Measurements from ENCODE around the gene TRAIP.
A peak's percentile ranks its signal among the peaks of the same experiment; 100 is the strongest.

The TRAIP gene

DNA sequence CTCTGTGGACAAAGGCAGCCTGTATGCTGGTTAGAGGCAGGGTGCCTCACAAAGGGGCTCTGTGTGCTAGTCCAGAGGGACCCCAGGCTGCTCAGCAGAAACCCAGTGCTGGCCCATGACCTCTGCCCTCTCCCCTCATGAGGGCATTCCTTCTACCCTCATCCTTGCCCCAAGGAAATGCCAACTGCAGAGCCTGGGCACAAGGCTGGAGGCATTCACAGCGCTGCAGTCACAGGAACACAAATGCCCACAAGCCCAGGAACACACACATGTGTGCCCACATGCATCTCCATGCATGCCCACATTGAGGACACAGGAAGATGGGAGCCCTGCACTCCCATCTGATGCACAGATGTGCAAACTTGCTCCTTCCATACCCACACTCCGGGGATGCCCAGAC, 49.5 kb downstream of the TRAIP start:
- peaks cover 65% of the 10 kb centered on the region for H3K4me1 ChIP-seq (ENCODE audit: control insufficient read depth, low read length)
- H3K27ac ChIP-seq (ENCODE audit: low read depth, low read length) = peak overlapping the region; percentile 98
- no peaks in the 10 kb centered on the region for H3K9me2 ChIP-seq (replicated peaks; ENCODE audit: control insufficient read depth, low read length)
- peak overlapping the region; percentile 99 for H3K4me2 ChIP-seq (ENCODE audit: low read length)
- H3K4me3 ChIP-seq (ENCODE audit: low read length) = peak overlapping the region; percentile 90
- peaks cover 22% of the 10 kb centered on the region for H3K36me3 ChIP-seq (ENCODE audit: control insufficient read depth, low read length)
- TF ChIP-seq EZH2phosphoT487 (IDR thresholded peaks at IDR 0.05; ENCODE audit: borderline replicate concordance, low read length) = no peak
- TF ChIP-seq, protein P1, sequence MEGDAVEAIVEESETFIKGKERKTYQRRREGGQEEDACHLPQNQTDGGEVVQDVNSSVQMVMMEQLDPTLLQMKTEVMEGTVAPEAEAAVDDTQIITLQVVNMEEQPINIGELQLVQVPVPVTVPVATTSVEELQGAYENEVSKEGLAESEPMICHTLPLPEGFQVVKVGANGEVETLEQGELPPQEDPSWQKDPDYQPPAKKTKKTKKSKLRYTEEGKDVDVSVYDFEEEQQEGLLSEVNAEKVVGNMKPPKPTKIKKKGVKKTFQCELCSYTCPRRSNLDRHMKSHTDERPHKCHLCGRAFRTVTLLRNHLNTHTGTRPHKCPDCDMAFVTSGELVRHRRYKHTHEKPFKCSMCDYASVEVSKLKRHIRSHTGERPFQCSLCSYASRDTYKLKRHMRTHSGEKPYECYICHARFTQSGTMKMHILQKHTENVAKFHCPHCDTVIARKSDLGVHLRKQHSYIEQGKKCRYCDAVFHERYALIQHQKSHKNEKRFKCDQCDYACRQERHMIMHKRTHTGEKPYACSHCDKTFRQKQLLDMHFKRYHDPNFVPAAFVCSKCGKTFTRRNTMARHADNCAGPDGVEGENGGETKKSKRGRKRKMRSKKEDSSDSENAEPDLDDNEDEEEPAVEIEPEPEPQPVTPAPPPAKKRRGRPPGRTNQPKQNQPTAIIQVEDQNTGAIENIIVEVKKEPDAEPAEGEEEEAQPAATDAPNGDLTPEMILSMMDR (IDR thresholded peaks at IDR 0.05; ENCODE audit: low read depth, low read length, poor library complexity, severe bottlenecking) = no peak
- no peaks in the 10 kb centered on the region for H3K9me3 ChIP-seq (ENCODE audit: control insufficient read depth, insufficient read depth, low read length)
- H3K79me2 ChIP-seq (ENCODE audit: control insufficient read depth, low read length) = peaks cover 19% of the 10 kb centered on the region
- no peaks in the 10 kb centered on the region for H3K27me3 ChIP-seq (ENCODE audit: control insufficient read depth, low read length)
- peaks cover 22% of the 10 kb centered on the region for H3F3A ChIP-seq (ENCODE audit: control insufficient read depth, insufficient read depth)
- H4K20me1 ChIP-seq (ENCODE audit: control insufficient read depth, insufficient read depth, low read depth, low read length) = no peaks in the 10 kb centered on the region

DNA sequence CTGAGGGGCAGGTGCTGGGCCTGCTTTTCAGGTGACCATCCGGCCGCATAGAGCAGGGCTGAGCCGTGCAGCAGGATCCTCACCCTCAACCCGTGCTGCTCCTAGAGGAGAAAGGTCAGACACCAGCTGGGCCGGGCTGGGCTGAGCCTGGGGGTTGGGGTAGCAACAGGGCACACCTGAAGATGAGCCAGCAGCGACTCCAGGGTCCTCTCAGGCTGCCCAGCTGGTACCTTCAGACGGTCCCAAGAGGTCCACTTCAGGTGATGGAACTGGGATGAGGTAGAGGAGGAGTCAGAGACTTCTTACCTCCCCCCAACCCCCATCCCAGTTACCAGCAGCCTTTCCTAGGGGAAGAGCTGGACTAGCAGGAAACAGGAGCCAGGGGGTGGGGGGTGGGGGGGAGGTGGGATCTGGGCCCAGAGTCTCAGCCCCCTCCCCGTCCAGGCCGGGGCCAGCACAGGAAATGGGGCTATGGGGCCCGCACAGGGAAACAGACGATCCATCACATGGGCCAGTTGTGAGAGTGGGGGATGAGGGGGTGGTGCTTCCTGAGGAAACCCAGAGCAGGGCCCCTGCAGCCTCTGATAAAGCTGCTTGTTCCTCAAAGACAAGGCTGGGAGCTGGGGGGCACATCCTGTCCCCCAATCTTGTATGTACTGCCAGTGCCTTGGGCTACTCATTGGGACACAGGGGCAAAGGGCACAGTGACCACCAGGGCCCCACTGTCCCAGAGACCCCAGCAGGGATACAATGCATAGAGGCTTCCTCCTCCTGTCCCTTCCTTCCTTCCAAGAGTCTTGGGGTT, 50.3 kb downstream of the TRAIP start:
- TF ChIP-seq, protein P1 (IDR thresholded peaks at IDR 0.05; ENCODE audit: low read depth, low read length, poor library complexity, severe bottlenecking) = no peak
- no peak for TF ChIP-seq EZH2phosphoT487 (IDR thresholded peaks at IDR 0.05; ENCODE audit: borderline replicate concordance, low read length)
- peaks cover 72% of the 10 kb centered on the region for H3K4me1 ChIP-seq (ENCODE audit: control insufficient read depth, low read length)
- H3K36me3 ChIP-seq (ENCODE audit: control insufficient read depth, low read length) = peaks cover 22% of the 10 kb centered on the region
- H3K27me3 ChIP-seq (ENCODE audit: control insufficient read depth, low read length) = no peaks in the 10 kb centered on the region
- no peaks in the 10 kb centered on the region for H3K9me2 ChIP-seq (replicated peaks; ENCODE audit: control insufficient read depth, low read length)
- H3K4me2 ChIP-seq (ENCODE audit: low read length) = peak overlapping the region; percentile 99
- no peaks in the 10 kb centered on the region for H4K20me1 ChIP-seq (ENCODE audit: control insufficient read depth, insufficient read depth, low read depth, low read length)
- H3K27ac ChIP-seq (ENCODE audit: low read depth, low read length) = peak overlapping the region; percentile 98
- H3K79me2 ChIP-seq (ENCODE audit: control insufficient read depth, low read length) = peaks cover 19% of the 10 kb centered on the region
- peaks cover 22% of the 10 kb centered on the region for H3F3A ChIP-seq (ENCODE audit: control insufficient read depth, insufficient read depth)
- peak overlapping the region; percentile 90 for H3K4me3 ChIP-seq (ENCODE audit: low read length)
- no peaks in the 10 kb centered on the region for H3K9me3 ChIP-seq (ENCODE audit: control insufficient read depth, insufficient read depth, low read length)

DNA sequence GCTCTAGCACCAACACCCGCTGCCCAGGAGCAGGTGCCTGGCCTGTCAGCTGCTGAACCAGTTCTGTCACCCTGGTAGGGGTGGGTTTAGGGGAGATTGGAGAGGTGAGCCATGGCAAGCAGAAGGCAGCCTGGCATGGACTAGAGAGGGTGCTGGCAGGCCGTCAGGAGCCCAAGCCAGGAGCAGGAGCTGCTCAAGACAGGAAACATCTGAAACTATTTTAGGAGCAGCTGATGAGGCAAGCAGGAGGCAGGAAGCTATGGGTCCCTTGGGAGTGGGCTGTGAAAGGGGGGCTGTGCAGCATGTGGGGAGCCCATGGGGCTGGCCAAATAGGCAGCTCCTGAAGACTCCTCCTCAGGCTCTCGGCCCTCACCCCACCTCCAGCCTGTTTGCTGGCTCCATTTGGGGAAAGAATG, 51.0 kb downstream of the TRAIP start:
- H3K9me3 ChIP-seq (ENCODE audit: control insufficient read depth, insufficient read depth, low read length) = no peaks in the 10 kb centered on the region
- TF ChIP-seq, protein P1 (IDR thresholded peaks at IDR 0.05; ENCODE audit: low read depth, low read length, poor library complexity, severe bottlenecking) = no peak
- TF ChIP-seq EZH2phosphoT487 (IDR thresholded peaks at IDR 0.05; ENCODE audit: borderline replicate concordance, low read length) = no peak
- H3K4me3 ChIP-seq (ENCODE audit: low read length) = peak overlapping the region; percentile 90
- no peaks in the 10 kb centered on the region for H4K20me1 ChIP-seq (ENCODE audit: control insufficient read depth, insufficient read depth, low read depth, low read length)
- peak overlapping the region; percentile 99 for H3K4me2 ChIP-seq (ENCODE audit: low read length)
- peaks cover 22% of the 10 kb centered on the region for H3F3A ChIP-seq (ENCODE audit: control insufficient read depth, insufficient read depth)
- peaks cover 72% of the 10 kb centered on the region for H3K4me1 ChIP-seq (ENCODE audit: control insufficient read depth, low read length)
- H3K27me3 ChIP-seq (ENCODE audit: control insufficient read depth, low read length) = no peaks in the 10 kb centered on the region
- H3K9me2 ChIP-seq (replicated peaks; ENCODE audit: control insufficient read depth, low read length) = no peaks in the 10 kb centered on the region
- peak overlapping the region; percentile 98 for H3K27ac ChIP-seq (ENCODE audit: low read depth, low read length)
- H3K36me3 ChIP-seq (ENCODE audit: control insufficient read depth, low read length) = peaks cover 22% of the 10 kb centered on the region
- peaks cover 19% of the 10 kb centered on the region for H3K79me2 ChIP-seq (ENCODE audit: control insufficient read depth, low read length)
